Fibroblast of skin of back (primary cell): ENCODE data around the gene IKZF3.
"Not testable (repeated sequence)": the region's sequence is repeated elsewhere in the genome, so short reads cannot be mapped to it uniquely, and the experiment has no call there.

Source experiments
- DNase-seq: peaks from one replicate; pipeline ENCODE4 v3.0.0-alpha.2; 2013

IKZF3 gene

DNA sequence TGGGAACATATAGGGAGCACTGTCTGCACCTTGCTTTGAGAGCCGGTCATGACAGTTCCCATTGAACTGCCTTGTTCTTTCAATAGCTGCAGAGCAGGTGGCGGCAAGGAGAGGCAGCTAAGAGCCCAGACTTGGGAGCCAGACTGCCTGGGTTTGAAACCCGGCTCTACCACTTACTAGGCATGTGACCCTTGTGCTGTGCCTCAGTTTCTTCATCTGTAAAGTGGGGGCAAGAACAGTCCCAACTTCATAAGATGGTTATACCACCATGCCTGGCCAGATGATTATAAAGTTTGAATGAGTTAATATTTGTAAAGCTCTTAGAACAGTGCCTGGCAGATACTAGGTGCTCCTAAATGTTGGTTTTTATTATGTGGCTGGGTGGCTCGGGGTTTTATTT, 149.9 kb downstream of the IKZF3 start:
- DNase-seq = no peak

DNA sequence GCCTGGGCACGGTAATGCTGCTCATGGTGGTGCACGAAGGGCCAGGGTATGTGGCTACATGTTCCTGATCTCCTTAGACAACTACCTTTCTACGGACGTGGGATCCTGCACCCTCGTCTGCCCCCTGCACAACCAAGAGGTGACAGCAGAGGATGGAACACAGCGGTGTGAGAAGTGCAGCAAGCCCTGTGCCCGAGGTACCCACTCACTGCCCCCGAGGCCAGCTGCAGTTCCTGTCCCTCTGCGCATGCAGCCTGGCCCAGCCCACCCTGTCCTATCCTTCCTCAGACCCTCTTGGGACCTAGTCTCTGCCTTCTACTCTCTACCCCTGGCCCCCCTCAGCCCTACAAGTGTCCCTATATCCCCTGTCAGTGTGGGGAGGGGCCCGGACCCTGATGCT, 152.3 kb downstream of the IKZF3 start:
- DNase-seq = no peak

DNA sequence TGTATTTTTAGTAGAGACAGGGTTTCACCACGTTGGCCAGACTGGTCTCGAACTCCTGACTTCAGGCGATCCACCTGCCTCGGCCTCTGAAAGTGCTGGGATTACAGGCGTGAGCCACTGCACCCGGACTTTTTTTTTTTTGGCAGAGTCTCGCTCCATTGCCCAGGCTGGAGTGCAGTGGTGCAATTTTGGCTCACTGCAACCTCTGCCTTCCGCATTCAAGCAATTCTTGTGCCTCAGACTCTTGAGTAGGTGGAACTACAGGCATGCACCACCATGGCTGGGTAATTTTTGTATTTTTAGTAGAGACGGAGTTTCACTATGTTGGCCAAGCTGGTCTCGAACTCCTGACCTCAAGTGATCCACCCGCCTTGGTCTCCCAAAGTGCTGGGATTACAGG, 153.0 kb downstream of the IKZF3 start:
- not testable (repeated sequence) for DNase-seq

DNA sequence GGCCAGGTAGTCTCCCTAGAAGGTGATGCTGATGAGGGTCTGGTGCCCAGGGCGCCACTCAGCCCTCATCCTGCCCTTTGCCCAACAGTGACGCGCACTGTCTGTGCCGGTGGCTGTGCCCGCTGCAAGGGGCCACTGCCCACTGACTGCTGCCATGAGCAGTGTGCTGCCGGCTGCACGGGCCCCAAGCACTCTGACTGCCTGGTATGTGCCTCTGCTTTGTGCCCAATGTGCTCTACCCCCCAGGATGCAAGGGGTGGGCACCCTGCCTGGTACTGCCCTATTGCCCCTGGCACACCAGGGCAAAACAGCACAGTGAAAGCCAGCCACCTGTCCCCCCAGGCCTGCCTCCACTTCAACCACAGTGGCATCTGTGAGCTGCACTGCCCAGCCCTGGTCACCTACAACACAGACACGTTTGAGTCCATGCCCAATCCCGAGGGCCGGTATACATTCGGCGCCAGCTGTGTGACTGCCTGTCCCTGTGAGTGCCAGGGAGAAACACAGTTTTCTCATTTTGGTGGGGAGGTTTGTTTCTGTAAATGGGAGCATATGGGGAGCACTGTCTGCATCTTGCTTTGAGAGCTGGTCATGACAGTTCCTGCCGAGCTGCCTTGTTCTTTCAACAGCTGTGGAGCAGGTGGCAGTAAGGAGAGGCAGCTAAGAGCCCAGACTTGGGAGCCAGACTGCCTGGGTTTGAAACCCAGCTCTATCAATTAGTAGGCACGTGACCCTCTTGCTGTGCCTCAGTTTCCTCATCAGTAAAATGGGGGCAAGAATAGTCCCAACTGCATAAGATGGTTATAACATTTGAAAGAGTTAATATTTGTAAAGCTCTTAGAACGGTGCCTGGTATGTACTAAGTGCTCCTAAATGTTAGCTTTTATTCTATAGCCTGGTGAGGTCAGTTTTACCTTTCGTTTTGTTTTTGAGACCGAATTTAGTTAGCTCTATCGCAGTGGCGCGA, 153.8 kb downstream of the IKZF3 start:
- DNase-seq = no peak

DNA sequence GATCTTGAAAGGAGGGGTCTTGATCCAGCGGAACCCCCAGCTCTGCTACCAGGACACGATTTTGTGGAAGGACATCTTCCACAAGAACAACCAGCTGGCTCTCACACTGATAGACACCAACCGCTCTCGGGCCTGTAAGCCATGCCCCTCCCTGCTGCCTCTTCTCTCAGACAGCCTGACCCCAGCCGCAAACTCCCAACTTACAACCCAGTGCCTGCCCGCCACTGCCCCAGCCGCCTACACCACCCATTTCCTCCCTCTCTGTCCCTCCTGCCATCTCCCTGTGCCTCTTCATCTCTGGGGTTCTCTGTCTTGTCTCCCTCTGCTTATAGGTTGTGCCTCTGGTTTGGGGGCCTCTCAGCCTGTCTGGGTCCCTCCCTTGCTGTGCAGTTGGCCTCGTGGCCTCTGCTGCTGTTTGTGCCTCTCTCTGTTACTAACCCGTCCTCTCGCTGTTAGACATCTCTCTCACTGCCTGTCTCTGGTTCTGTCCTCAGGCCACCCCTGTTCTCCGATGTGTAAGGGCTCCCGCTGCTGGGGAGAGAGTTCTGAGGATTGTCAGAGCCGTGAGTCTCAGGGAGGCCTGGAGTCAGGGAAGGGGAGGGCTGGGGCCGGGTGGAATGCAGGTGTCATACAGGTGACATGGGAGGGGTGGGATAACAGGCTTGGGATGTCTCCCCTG, 154.7 kb downstream of the IKZF3 start:
- DNase-seq = no peak
